ENCODE measurements around the gene SLC25A34. TPM values are rescaled to one million over a fixed set of nuclear protein-coding genes. Genes with fewer than 3 reads are reported as not detected.
A peak's percentile ranks its signal among the peaks of the same experiment; 100 is the strongest.

Gene SLC25A34
- total RNA-seq, 1 experiment from 2014 or later: not detected

- no peaks in the 10 kb centered on the region for H3K9me3 ChIP-seq
- peaks cover 13% of the 10 kb centered on the region; the same call in 1 of the 2 replicates for H3K36me3 ChIP-seq
- no peak for DNase-seq
- no peaks in the 10 kb centered on the region for H3K27me3 ChIP-seq
- H3K4me3 ChIP-seq: no peak overlapping the region
Measured at GRCh38 chr1:15738416-15739113, 2.5 kb downstream of the SLC25A34 start.

GRCh38 chr1:15739259-15739658 lies 3.2 kb downstream of the SLC25A34 start:
- Histone ChIP-seq H3K36me3 (peaks cover 6% of the 10 kb centered on the region; the same call in 1 of the 2 replicates), H3K9me3 (no peaks in the 10 kb centered on the region), H3K27me3 (no peaks in the 10 kb centered on the region), H3K4me3 (no peak overlapping the region)
- DNase-seq: no peak

GRCh38 chr1:15739745-15740144 lies 3.7 kb downstream of the SLC25A34 start:
- Histone ChIP-seq H3K4me3 (no peak overlapping the region), H3K27me3 (no peaks in the 10 kb centered on the region), H3K9me3 (no peaks in the 10 kb centered on the region), H3K36me3 (0 out of 2 replicates have a peak, but pooled peaks cover 2% of the 10 kb centered on the region)
- DNase-seq: no peak

GRCh38 chr1:15740924-15741850 lies 5.1 kb downstream of the SLC25A34 start:
- no peak overlapping the region for H3K4me3 ChIP-seq
- peak; percentile 62 for DNase-seq

GRCh38 chr1:15742339-15742801 lies 6.3 kb downstream of the SLC25A34 start, which contains the start of gene TMEM82:
TSS of gene TMEM82 (plus strand) at chr1:15742499. CDS start at chr1:15742560, 61 bp downstream.
- Histone ChIP-seq H3K27me3 (no peaks in the 10 kb centered on the region), H3K9me3 (no peaks in the 10 kb centered on the region), H3K4me3 (no peak within 1 kb of the TSS), H3K36me3 (no peaks in the 10 kb centered on the region)
- DNase-seq: no peak

More at GRCh38 chr1:15740924-15741850, 5.1 kb downstream of the SLC25A34 start:
- no peaks in the 10 kb centered on the region for H3K9me3 ChIP-seq
- H3K36me3 ChIP-seq: no peaks in the 10 kb centered on the region
- H3K27me3 ChIP-seq: no peaks in the 10 kb centered on the region

- Histone ChIP-seq H3K9me3 (no peaks in the 10 kb centered on the region), H3K4me3 (no peak overlapping the region), H3K27me3 (no peaks in the 10 kb centered on the region), H3K36me3 (no peaks in the 10 kb centered on the region)
- DNase-seq: no peak
Measured at GRCh38 chr1:15744122-15744679, 8.1 kb downstream of the SLC25A34 start.

GRCh38 chr1:15747378-15747777 lies 11.3 kb downstream of the SLC25A34 start:
- H3K9me3 ChIP-seq: no peaks in the 10 kb centered on the region
- DNase-seq: no peak
- H3K27me3 ChIP-seq: no peaks in the 10 kb centered on the region

GRCh38 chr1:15748264-15748663 lies 12.2 kb downstream of the SLC25A34 start:
- no peaks in the 10 kb centered on the region for H3K36me3 ChIP-seq

More at GRCh38 chr1:15747378-15747777, 11.3 kb downstream of the SLC25A34 start:
- Histone ChIP-seq H3K36me3 (no peaks in the 10 kb centered on the region), H3K4me3 (no peak overlapping the region)

GRCh38 chr1:15748690-15749398 lies 12.8 kb downstream of the SLC25A34 start:
- DNase-seq: no peak
- Histone ChIP-seq H3K4me3 (no peak overlapping the region), H3K27me3 (no peaks in the 10 kb centered on the region), H3K36me3 (no peaks in the 10 kb centered on the region), H3K9me3 (no peaks in the 10 kb centered on the region)

More at GRCh38 chr1:15748264-15748663, 12.2 kb downstream of the SLC25A34 start:
- no peak overlapping the region for H3K4me3 ChIP-seq
- no peaks in the 10 kb centered on the region for H3K9me3 ChIP-seq
- no peaks in the 10 kb centered on the region for H3K27me3 ChIP-seq
- no peak for DNase-seq

- no peaks in the 10 kb centered on the region for H3K9me3 ChIP-seq
- peak; percentile 56 for DNase-seq
- H3K27me3 ChIP-seq: no peaks in the 10 kb centered on the region
- no peaks in the 10 kb centered on the region for H3K36me3 ChIP-seq
- H3K4me3 ChIP-seq: no peak overlapping the region
Measured at GRCh38 chr1:15749399-15750291, 13.6 kb downstream of the SLC25A34 start.

- Histone ChIP-seq H3K27me3 (no peaks in the 10 kb centered on the region), H3K4me3 (no peak overlapping the region), H3K36me3 (no peaks in the 10 kb centered on the region), H3K9me3 (no peaks in the 10 kb centered on the region)
- no peak for DNase-seq
Measured at GRCh38 chr1:15750924-15751323, 14.9 kb downstream of the SLC25A34 start.

- no peak for DNase-seq
- Histone ChIP-seq H3K9me3 (no peaks in the 10 kb centered on the region), H3K27me3 (no peaks in the 10 kb centered on the region), H3K4me3 (no peak overlapping the region), H3K36me3 (no peaks in the 10 kb centered on the region)
Measured at GRCh38 chr1:15751717-15752116, 15.7 kb downstream of the SLC25A34 start.

- DNase-seq: no peak
- no peaks in the 10 kb centered on the region for H3K27me3 ChIP-seq
Measured at GRCh38 chr1:15753776-15754175, 17.7 kb downstream of the SLC25A34 start.

GRCh38 chr1:15755021-15755645 lies 19.1 kb downstream of the SLC25A34 start:
- Histone ChIP-seq H3K9me3 (no peaks in the 10 kb centered on the region), H3K36me3 (no peaks in the 10 kb centered on the region), H3K27me3 (no peaks in the 10 kb centered on the region), H3K4me3 (no peak overlapping the region)
- no peak for DNase-seq

More at GRCh38 chr1:15753776-15754175, 17.7 kb downstream of the SLC25A34 start:
- no peaks in the 10 kb centered on the region for H3K36me3 ChIP-seq
- no peaks in the 10 kb centered on the region for H3K9me3 ChIP-seq
- H3K4me3 ChIP-seq: no peak overlapping the region

- H3K4me3 ChIP-seq: no peak overlapping the region
- H3K27me3 ChIP-seq: no peaks in the 10 kb centered on the region
- no peak for DNase-seq
- H3K9me3 ChIP-seq: no peaks in the 10 kb centered on the region
- no peaks in the 10 kb centered on the region for H3K36me3 ChIP-seq
Measured at GRCh38 chr1:15755646-15756040, 19.6 kb downstream of the SLC25A34 start.
